Ascending aorta (tissue), 2 donors: Measurements from ENCODE around the gene DGCR6. TPM values are rescaled to one million over a fixed set of nuclear protein-coding genes. Genes with fewer than 3 reads are reported as not detected.
"Not testable (repeated sequence)": the region's sequence is repeated elsewhere in the genome, so short reads cannot be mapped to it uniquely, and the experiment has no call there.

Source experiments
- DNase-seq, 2 donors: peaks; one replicate each; pipeline ENCODE4 v3.0.0-alpha.2; 2019; ENCODE audit warnings: low spot score in 2 of 2
- H3K27ac ChIP-seq, 2 donors: fragments of 200-600 bp; sonication (generic); one replicate each; pipeline ENCODE4 v1.5.1; 2016 to 2017; ENCODE audit warnings: mild to moderate bottlenecking in 1 of 2
- H3K27me3 ChIP-seq: fragments of 200-600 bp; sonication (generic); one replicate; pipeline ENCODE4 v1.5.1; 2017
- H3K36me3 ChIP-seq, 2 donors: fragments of 200-600 bp; sonication (generic); one replicate each; pipeline ENCODE4 v1.5.1; 2016
- H3K4me1 ChIP-seq, 2 donors: fragments of 200-600 bp; sonication (generic); one replicate each; pipeline ENCODE4 v1.5.1; 2016 to 2017; ENCODE audit warnings: mild to moderate bottlenecking in 1 of 2
- H3K4me3 ChIP-seq, 2 donors: fragments of 200-600 bp; sonication (generic); one replicate each; pipeline ENCODE4 v1.5.1; 2016 to 2017; ENCODE audit warnings: mild to moderate bottlenecking in 1 of 2
- H3K9me3 ChIP-seq, 2 donors: fragments of 200-600 bp; sonication (generic); one replicate each; pipeline ENCODE4 v1.5.1; 2016
- intact Hi-C: fragments of 100-400 bp; cut with DNase I; formaldehyde crosslinking; loops from one replicate; pipeline ENCODE4 v1.15.1; 2023
- total RNA-seq: library from RNA; depleted of rRNA; stranded (reverse); fragments of >200 nt; gene quantifications from one replicate; pipeline ENCODE4 v1.1.0, GENCODE V29; 2016
- TF ChIP-seq, protein P1 (sequence below), 3 experiments: fragments of 200-600 bp in 2 of 3; fragments of 450-650 bp in 1 of 3; sonication (generic) in 2 of 3; IDR thresholded peaks; one replicate each; pipeline ENCODE4 v1.5.1; 2016 to 2019; ENCODE audit warnings: antibody characterized with exemption in 3 of 3, mild to moderate bottlenecking in 1 of 3, moderate library complexity in 1 of 3

The DGCR6 gene
- total RNA-seq, 1 donor from 2014 or later = not detected

DNA sequence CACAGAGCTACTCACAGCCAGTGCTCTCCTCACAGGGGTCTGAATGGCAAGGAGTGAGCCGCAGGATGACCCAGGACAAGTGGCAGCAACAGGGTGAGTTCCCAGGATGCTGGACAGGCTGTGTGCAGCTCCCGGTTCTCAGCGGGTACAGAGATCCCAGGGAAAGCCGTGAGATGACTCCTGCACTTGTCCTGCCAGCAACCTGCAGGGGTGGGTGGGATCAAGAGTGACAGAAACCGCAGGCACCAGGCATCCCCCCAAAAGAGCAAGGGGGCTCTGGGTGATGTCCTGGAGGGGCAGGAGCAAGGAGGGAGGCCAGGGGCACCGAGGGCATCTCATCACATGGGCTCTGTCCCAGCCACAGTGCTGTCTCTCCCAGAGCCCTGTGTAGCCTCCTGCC is 45.9 kb downstream of the DGCR6 start:
- Histone ChIP-seq H3K27ac (no peak overlapping the region), H3K9me3 (no peaks in the 10 kb centered on the region), H3K4me1 (no peaks in the 10 kb centered on the region), H3K36me3 (no peaks in the 10 kb centered on the region), H3K4me3 (no peak overlapping the region), H3K27me3 (no peaks in the 10 kb centered on the region)
- TF ChIP-seq, protein P1, sequence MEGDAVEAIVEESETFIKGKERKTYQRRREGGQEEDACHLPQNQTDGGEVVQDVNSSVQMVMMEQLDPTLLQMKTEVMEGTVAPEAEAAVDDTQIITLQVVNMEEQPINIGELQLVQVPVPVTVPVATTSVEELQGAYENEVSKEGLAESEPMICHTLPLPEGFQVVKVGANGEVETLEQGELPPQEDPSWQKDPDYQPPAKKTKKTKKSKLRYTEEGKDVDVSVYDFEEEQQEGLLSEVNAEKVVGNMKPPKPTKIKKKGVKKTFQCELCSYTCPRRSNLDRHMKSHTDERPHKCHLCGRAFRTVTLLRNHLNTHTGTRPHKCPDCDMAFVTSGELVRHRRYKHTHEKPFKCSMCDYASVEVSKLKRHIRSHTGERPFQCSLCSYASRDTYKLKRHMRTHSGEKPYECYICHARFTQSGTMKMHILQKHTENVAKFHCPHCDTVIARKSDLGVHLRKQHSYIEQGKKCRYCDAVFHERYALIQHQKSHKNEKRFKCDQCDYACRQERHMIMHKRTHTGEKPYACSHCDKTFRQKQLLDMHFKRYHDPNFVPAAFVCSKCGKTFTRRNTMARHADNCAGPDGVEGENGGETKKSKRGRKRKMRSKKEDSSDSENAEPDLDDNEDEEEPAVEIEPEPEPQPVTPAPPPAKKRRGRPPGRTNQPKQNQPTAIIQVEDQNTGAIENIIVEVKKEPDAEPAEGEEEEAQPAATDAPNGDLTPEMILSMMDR (IDR thresholded peaks at IDR 0.05) = no peak
- intact Hi-C loops = no loop called here
- DNase-seq = peak in 1 of 2 donors; percentile 52

DNA sequence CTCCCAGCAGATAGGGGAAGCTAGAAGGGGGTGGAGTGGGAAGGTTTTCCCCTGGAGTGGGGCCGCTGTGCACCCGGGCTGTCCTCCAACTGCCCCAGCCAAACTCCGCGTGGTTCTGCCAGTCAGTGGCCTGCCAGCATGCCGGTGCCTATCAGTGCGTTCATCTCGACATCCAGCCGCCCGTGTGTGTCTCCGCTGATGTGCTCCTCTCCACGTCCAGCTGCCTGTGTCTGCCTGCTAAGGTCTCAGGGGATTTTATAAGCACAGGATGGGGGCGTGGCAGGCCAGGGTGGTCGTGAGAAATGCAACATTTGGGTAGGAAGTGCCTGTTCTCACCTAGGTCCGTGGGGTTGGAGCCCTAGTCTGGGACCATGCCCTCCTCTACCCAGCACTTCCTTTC is 47.0 kb downstream of the DGCR6 start:
- H3K36me3 ChIP-seq, H3K27me3 ChIP-seq, H3K4me1 ChIP-seq, H3K4me3 ChIP-seq, H3K27ac ChIP-seq, intact Hi-C loops, H3K9me3 ChIP-seq: not testable (repeated sequence)
- DNase-seq = peak in 1 of 2 donors; percentile 46

DNA sequence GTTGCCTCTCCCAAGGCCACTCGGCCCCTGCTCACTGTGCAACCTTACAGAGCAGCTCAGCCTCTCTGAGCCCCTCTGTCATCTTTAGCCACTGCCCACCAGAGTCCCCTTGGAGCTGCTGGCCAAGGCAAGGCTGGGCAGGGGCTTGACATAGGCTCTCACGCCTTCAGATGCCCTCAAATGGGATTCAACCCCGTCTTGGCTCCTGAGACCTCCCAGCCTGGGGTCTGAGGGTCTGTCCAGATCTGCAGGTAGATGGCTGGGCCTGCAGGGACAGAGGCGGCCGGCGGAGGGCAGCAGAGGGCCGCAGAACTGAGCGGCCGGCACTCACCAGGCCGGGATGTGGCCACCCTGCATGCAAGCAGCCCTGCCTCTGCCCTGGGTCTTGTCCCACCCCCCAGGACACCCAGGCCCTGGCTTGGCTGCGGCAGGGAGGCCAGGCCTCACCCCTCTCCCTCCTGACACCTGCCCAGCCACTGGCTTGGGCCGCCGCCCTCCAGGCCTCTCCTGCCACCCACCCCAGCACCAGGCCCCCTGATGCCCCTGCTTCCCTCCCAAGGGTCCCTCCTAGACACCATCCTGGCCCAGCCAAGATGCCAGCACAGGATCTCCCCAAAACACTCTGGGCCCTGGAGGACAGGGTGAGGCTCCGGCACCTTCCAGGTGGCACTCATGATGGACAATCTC is 48.3 kb downstream of the DGCR6 start:
- H3K4me3 ChIP-seq, intact Hi-C loops, H3K9me3 ChIP-seq, H3K4me1 ChIP-seq, H3K27ac ChIP-seq, H3K27me3 ChIP-seq, H3K36me3 ChIP-seq: not testable (repeated sequence)
- DNase-seq = peak in 1 of 2 donors; percentile 74
- TF ChIP-seq, protein P1 (IDR thresholded peaks at IDR 0.05) = peak; percentile 64 to 89 (median 72)

DNA sequence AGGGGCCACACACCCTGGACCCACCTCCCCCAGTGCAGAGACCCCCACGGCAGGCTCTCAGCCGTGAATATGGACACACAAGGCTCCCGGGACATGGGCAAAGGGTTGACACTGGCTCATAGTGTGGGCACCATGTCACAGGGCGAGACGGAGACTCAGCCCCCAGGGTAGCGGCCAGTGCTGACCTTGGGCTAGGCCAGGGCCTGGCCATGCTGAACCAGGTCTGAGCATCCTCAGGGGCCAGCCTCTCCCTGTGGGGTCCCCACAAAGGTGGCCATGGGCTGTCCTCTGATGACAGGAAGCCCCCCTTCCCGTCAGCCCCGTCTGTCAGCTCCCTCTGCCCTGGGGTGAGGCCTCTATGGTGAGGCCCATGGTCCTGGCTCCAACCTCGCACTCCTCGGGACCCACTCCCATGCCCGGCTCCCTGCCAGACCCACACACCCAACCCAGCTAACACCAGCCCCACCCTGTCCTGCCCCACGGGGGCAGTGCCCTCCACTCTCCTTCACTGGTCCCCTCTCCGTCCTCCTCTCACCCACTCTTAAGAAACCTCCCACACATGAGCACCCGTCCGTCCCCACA is 49.0 kb downstream of the DGCR6 start:
- Histone ChIP-seq H3K4me3 (no peak overlapping the region), H3K4me1 (no peaks in the 10 kb centered on the region), H3K27me3 (no peaks in the 10 kb centered on the region), H3K36me3 (no peaks in the 10 kb centered on the region), H3K27ac (no peak overlapping the region), H3K9me3 (no peaks in the 10 kb centered on the region)
- peak in 1 of 2 donors; percentile 39 for DNase-seq
- TF ChIP-seq, protein P1 (IDR thresholded peaks at IDR 0.05) = no peak
- intact Hi-C loops = no loop called here

DNA sequence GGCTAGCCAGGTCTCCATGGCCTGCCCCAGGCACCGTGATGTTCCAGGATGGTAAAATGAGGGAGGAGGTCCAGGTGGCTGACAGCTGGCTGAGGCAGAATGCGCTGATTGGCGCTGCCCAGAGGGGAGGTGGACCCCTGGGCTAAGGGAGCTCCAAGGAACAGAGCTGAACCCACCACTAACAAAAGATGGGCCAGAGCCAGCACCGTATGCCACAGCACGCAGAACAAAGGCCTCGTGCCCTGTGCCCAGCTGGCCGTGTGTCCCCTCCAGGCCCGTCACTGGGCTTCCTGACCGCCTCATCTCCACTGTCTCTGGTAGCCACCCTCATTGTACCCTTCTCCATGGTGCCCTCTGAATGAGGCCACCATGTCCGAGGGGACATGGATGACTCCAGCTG is 49.6 kb downstream of the DGCR6 start:
- Histone ChIP-seq H3K27me3 (no peaks in the 10 kb centered on the region), H3K36me3 (no peaks in the 10 kb centered on the region), H3K27ac (no peak overlapping the region), H3K4me1 (no peaks in the 10 kb centered on the region), H3K9me3 (no peaks in the 10 kb centered on the region), H3K4me3 (no peak overlapping the region)
- DNase-seq = peak in 1 of 2 donors; percentile 47
- intact Hi-C loops = no loop called here
- TF ChIP-seq, protein P1 (IDR thresholded peaks at IDR 0.05) = no peak

DNA sequence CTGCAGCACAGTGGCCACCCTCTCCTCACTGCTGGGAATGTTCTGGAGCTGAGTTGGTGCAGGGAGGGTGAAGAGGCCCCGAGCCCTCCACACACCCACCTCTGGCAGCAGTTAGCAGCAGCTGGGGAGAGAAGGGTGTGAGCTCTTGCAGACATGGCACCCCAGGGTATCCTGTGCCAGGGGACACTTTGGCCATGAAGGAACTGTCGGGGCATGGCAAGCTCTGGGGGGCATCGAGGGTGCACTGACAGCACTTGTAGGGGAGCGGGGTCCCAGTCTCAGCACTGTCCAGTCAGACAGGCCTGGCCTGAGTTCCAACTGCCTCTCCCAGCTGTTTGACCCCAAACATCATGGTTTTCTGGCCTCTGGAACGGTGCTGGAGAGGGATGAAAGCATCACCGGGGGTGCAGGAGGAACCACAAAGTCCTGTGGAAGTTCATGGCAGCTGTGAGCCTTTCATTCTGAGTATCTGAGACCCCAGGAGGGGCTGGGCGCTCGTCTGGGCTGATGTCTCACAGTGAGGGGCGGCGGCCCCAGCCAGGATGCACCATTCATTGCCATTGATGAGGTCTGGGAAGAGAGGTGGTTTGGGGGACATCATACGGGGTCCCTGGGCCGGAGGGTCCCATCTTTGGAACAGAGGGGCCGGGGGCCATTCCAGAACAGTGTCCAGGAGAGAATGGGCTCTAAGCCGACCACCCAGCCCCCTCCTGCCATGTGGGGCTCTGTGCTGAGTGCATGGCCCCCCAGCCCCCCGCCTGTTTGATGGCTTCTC is 50.2 kb downstream of the DGCR6 start:
- H3K9me3 ChIP-seq, H3K4me1 ChIP-seq, intact Hi-C loops, H3K4me3 ChIP-seq, H3K36me3 ChIP-seq, H3K27me3 ChIP-seq, H3K27ac ChIP-seq: not testable (repeated sequence)
- peak in 1 of 2 donors; percentile 55 for DNase-seq

DNA sequence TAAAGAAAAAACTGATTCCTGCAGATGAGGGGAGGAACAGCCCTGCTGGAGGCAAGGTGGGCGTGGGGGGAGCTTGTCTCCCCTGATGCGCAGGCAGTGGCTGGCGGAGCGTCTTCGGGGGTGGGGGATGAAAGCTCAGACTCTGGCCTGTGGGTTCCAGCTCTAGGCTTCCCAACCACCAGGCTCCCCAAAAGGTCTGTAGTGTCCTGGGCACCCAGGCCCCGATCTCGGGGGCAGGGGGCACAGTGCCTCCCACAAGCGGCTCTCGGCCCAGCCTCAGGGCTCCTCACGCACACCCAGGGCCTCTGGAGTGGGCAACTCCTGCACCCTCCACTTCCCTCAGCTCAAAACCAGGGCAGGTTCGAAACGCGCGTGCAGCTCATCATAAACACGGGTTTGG is 50.8 kb downstream of the DGCR6 start:
- intact Hi-C loops, H3K4me1 ChIP-seq, H3K4me3 ChIP-seq, H3K9me3 ChIP-seq, H3K27me3 ChIP-seq, H3K27ac ChIP-seq, H3K36me3 ChIP-seq: not testable (repeated sequence)
- DNase-seq = peak in 1 of 2 donors; percentile 44

DNA sequence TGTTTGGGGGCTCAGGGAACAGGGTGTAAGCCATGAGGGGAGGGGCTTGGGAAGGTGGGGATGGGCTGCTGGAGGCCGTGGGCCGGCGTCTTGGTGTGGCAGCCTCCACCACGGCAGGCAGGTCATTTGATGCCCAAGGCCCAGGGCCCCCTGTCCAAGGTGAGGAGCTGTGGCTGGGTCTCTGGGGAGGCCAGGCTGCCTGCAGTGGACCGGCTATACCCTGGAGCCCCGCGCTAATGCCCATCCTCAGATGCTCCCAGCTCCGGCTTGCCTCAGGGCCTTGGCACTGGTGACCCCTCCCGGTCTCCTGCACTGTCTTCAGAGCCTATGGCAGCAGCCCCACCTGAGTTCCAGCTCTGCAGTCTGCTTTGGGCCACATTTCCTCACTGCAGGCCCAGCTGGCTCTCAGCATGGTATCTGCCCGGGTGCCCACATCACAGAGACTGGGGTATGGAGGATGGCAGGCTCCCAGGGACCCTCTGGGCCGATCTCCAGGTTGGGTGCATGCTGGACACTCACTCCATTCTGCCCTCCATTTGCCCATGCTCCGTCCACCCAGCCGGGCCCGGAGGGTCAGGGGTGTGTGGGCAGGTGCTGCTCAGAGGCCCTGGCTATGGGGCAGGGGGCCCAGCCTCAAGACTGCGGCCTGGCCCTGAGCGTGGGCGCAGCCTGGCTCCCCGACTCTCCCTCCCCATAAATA is 51.7 kb downstream of the DGCR6 start:
- H3K36me3 ChIP-seq, H3K27ac ChIP-seq, intact Hi-C loops, H3K27me3 ChIP-seq, H3K4me3 ChIP-seq, H3K4me1 ChIP-seq, H3K9me3 ChIP-seq: not testable (repeated sequence)
- DNase-seq = peak in 1 of 2 donors; percentile 50

DNA sequence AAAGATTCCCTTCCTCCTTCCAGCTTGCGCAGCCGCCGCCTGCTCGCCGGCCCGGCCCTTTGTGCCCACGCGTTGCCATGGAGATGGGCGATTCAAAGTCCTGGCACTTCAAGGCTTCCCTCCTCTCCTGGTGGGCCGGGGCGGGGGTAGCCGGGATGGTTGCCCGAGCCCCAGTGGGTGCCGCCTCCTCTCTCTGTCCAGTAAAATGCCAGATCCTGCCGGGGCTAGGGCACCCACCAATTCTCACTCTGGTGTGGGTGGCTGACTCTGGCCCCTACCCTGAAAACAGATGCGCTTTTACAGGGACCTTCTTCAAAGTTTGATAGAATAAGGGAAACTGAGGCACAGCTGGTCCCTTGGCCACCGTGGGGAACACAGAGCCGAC is 52.2 kb downstream of the DGCR6 start:
- H3K4me1 ChIP-seq, intact Hi-C loops, H3K36me3 ChIP-seq, H3K4me3 ChIP-seq, H3K27ac ChIP-seq, H3K9me3 ChIP-seq, DNase-seq, H3K27me3 ChIP-seq: not testable (repeated sequence)
